Fibroblast of skin of right biceps (primary cell): ENCODE data around the gene AGBL5.

Source experiments
- DNase-seq: peaks from one replicate; pipeline ENCODE4 v3.0.0-alpha.2; 2013

AGBL5 gene

DNA sequence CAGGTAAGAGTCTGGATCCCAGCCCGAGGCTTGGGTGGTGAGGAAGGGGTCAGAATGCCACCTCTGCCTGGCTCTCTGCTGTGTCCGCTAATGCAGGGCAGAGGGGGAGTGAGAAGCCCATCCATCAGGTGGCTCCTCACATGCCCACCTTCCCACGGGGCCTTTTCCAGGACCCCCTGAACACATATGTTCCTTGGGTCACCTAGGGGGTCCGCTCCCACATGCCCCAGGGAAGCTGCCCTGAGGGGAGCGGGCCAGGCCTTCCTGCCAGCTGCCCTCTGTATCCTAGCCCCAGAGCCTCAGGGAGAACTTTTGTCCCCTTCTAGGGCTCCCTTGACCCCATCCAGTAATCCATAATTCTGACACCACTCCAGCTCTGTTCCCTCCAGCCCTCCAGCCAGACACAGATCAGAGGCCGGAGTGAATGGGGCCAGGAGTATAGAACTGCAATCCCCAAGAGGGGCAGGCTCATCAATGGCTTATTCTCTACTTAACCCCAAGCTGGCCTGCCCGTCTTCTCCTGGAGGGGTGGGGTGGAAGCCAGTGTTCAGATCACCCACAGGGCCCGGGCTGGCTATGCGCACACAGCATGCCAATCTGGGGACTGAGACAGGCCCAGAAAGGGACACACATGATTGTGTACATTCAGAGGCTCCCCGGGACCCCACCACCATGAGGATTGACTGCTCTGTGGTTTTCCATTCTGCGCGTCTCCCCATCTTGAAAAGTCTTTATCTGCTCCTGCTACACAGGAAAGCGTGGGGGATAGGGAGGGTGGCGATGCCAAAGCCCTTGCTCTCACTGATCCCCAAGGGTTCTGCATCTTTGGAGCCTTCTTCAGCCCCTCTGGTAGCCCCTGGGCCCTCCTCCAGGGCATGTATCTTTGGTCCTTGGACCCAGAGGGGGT, 28.0 kb downstream of the AGBL5 start:
- DNase-seq: no peak

DNA sequence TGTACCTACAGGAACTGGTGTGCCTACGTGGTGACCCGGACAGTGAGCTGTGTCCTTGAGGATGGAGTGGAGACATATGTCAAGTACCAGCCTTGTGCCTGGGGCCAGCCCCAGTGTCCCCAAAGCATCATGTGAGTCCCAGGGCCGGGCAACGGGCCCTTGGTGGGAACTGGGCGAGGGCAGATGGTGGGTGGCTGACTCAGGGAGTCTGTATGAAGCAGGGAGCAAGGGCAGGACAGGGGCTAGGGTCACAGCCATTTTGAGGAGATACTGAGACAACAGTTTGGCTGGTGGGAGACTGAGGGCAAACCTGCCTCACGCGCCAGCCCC, 28.6 kb downstream of the AGBL5 start:
- no peak for DNase-seq

DNA sequence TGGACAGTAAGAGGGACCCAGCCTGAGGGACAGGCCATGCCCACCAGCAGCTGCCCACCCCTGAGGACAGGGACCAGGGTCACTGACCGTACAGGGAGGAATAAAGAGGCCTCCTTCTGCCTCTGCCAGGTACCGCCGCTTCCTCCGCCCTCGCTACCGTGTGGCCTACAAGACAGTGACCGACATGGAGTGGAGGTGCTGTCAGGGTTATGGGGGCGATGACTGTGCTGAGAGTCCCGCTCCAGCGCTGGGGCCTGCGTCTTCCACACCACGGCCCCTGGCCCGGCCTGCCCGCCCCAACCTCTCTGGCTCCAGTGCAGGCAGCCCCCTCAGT, 29.1 kb downstream of the AGBL5 start:
- no peak for DNase-seq

DNA sequence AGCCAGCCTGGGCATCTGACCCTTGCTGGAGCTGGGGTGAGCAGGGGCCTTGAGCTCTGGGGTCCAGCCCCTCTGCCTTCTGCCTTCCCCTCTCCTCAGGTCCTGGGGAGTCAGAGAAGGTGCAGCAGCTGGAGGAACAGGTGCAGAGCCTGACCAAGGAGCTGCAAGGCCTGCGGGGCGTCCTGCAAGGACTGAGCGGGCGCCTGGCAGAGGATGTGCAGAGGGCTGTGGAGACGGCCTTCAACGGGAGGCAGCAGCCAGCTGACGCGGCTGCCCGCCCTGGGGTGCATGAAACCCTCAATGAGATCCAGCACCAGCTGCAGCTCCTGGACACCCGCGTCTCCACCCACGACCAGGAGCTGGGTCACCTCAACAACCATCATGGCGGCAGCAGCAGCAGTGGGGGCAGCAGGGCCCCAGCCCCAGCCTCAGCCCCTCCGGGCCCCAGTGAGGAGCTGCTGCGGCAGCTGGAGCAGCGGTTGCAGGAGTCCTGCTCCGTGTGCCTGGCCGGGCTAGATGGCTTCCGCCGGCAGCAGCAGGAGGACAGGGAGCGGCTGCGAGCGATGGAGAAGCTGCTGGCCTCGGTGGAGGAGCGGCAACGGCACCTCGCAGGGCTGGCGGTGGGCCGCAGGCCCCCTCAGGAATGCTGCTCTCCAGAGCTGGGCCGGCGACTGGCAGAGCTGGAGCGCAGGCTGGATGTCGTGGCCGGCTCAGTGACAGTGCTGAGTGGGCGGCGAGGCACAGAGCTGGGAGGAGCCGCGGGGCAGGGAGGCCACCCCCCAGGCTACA, 30.7 kb downstream of the AGBL5 start:
- no peak for DNase-seq

DNA sequence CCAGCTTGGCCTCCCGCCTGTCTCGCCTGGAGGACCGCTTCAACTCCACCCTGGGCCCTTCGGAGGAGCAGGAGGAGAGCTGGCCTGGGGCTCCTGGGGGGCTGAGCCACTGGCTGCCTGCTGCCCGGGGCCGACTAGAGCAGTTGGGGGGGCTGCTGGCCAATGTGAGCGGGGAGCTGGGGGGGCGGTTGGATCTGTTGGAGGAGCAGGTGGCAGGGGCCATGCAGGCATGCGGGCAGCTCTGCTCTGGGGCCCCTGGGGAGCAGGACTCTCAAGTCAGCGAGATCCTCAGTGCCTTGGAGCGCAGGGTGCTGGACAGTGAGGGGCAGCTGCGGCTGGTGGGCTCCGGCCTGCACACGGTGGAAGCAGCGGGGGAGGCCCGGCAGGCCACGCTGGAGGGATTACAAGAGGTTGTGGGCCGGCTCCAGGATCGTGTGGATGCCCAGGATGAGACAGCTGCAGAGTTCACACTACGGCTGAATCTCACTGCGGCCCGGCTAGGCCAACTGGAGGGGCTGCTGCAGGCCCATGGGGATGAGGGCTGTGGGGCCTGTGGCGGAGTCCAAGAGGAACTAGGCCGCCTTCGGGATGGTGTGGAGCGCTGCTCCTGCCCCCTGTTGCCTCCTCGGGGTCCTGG, 31.4 kb downstream of the AGBL5 start:
- DNase-seq: no peak

DNA sequence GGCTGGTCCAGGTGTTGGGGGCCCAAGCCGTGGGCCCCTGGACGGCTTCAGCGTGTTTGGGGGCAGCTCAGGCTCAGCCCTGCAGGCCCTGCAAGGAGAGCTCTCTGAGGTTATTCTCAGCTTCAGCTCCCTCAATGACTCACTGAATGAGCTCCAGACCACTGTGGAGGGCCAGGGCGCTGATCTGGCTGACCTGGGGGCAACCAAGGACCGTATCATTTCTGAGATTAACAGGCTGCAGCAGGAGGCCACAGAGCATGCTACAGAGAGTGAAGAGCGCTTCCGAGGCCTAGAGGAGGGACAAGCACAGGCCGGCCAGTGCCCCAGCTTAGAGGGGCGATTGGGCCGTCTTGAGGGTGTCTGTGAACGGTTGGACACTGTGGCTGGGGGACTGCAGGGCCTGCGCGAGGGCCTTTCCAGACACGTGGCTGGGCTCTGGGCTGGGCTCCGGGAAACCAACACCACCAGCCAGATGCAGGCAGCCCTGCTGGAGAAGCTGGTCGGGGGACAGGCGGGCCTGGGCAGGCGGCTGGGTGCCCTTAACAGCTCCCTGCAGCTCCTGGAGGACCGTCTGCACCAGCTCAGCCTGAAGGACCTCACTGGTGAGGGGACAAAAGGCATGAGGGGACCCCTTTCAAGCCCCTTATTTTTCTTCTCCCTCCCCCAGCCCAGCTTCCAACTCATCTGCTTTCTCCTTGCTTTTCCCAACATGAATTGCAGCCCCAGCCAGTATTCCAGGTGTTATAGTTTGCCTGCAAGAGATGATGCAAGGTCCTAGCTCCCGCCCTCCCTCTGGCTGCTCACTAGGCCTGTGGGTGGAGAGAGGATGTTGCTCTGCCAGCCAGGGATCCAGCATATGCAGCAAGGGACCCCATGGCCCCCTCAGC, 32.2 kb downstream of the AGBL5 start:
- DNase-seq: no peak

DNA sequence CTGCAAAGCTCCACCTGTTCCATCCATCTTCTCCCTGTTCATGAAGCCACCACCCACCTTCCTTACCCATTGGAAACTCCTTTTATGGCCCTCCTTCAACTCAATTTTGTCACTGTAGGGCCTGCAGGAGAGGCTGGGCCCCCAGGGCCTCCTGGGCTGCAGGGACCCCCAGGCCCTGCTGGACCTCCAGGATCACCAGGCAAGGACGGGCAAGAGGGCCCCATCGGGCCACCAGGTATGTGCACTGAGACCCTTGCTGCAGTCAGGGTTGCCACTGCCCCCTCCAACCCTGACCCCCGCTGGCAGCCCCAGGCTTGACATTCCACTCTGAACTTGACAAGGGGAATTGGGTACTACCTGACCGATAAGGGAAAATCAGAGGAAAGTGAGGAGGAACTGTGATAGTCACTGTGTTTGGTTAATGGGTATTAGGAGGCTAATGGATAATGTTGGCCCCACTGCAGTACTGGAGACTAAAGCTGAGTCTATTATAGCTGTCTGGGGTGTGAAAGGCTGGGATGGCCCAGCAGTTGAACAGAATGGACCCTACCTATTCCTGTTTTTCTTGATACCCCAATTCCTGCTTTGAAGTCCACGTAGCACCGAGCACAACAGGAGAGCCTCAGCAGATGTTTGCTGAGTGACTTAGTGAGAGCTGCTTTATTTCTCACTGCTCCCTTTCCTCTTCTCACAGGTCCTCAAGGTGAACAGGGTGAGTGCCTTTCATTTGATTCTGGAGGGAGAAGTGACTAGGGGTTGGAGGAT, 33.0 kb downstream of the AGBL5 start:
- no peak for DNase-seq

DNA sequence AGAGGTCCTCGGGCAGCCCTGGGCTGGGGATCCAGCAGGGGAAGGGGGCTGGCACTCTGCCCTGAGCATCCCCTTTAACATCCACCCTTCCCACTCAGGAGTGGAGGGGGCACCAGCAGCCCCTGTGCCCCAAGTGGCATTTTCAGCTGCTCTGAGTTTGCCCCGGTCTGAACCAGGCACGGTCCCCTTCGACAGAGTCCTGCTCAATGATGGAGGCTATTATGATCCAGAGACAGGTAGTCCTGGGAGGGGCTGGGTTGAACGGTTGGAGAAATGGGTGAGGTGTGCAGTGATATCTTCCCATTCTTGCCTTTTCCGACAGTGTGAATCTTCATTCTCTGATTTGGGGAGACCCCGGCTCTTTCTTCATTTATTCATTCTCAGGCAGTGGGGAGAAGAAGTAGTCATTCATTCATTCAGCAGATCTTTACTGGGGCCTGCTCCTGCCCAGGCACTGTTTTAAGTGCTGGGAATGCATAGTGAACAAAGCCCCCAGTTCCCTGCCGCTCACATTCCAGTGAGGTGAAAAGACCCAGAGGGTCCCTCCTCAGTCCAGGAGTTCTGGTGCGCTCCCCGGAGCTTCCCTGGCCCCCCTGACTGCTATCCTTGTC, 33.7 kb downstream of the AGBL5 start:
- no peak for DNase-seq

DNA sequence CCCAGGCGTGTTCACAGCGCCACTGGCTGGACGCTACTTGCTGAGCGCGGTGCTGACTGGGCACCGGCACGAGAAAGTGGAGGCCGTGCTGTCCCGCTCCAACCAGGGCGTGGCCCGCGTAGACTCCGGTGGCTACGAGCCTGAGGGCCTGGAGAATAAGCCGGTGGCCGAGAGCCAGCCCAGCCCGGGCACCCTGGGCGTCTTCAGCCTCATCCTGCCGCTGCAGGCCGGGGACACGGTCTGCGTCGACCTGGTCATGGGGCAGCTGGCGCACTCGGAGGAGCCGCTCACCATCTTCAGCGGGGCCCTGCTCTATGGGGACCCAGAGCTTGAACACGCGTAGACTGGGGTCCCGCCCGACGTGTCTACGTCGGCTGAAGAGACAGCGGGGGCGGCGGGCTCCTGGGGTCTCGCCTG, 34.2 kb downstream of the AGBL5 start:
- DNase-seq: peak; percentile 65

DNA sequence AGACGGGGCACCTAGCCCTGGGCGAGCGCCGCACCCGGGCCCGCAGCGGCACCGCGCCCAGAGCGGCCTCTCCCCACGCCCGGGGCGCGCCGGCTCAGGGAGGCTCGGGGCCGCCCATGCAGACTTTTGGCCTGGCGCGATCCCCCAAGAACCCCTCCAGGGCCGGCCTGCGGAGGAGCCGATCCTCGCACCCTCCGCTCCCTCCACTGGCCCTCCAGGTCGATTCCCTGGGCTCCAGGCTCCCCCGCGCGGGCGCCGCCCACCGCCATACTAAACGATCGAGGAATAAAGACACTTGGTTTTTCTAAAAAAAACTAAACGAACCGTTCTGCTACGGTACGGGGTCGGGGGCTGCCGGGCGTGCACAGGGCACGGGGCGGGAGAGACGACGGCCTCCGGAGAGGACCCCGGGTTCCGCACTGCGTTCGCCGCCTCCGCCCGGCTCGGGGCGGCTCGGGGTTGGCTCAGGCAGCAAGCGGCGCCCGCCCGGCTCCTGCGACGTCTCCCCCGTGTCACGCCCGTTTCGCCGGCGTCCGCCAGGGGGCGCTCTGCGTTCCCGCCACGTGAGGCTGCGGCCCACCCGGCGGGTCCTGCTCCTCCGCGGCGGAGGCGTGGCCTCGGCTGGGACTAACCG, 34.7 kb downstream of the AGBL5 start:
- DNase-seq: peak; percentile 91

DNA sequence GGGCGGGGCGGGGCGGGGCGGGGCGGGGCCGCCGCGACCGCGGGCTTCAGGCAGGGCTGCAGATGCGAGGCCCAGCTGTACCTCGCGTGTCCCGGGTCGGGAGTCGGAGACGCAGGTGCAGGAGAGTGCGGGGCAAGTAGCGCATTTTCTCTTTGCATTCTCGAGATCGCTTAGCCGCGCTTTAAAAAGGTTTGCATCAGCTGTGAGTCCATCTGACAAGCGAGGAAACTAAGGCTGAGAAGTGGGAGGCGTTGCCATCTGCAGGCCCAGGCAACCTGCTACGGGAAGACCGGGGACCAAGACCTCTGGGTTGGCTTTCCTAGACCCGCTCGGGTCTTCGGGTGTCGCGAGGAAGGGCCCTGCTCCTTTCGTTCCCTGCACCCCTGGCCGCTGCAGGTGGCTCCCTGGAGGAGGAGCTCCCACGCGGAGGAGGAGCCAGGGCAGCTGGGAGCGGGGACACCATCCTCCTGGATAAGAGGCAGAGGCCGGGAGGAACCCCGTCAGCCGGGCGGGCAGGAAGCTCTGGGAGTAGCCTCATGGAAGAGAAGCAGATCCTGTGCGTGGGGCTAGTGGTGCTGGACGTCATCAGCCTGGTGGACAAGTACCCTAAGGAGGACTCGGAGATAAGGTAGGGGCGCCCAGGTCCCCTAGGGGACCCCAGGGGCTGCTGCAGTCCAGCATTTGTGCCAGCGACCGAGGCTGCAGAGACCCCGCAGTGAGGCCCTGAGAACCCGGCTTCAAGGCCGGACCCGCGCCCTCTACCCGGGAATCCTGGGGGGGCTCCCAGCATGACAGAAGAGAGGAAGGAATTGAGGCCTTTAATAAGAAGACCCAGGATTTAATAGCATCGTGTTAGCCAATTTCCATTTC, 35.5 kb downstream of the AGBL5 start, which contains the start of gene KHK:
KHK (plus strand) TSS at position 49 of the 870 bp plus-strand sequence; CDS start at position 537, 488 bp downstream.
- DNase-seq: no peak

DNA sequence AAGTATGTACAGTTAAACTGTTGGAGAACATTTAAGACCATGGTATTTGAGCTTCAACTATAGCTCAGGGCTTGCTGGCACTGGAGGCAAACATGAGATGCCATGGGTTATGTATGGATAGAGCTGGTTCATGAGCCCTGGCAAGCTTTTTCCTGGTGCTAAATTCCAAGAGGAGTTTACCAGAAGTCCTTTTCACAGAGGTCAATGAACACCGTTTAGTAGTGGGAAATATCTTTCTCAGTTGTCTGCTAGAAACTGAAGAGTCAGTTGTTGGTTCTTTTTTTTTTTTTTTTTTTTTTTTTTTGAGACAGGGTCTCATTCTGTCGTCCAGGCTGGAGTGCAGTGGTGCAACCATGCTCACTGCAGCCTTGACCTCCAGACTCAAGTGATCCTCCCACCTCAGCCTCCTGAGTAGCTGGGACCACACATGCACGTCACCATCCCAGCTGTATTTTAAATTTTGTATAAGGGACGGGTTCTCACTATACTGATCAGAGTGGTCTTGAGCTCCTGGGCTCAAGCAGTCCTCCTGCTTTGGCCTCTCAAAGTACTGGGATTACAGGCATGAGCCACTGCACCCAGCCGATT, 36.4 kb downstream of the AGBL5 start:
- DNase-seq: no peak

DNA sequence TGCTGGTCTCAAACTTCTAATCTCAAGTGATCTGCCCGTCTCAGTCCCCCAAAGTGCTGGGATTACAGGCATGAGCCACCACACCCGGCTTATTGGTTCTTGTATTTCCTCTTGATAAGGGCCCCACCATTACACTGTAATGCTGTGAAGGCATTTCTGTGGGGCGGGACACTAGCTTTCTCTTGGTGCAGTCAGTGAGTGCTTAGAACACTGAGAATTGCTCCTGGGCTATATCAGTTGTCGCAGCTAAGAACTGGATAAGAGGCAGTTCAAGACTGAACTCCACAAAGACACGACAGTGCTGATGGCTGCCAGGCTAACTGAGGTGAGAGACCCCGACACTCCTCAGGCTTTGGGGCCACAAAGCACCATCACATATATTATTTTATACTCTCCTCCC, 37.2 kb downstream of the AGBL5 start:
- DNase-seq: no peak

DNA sequence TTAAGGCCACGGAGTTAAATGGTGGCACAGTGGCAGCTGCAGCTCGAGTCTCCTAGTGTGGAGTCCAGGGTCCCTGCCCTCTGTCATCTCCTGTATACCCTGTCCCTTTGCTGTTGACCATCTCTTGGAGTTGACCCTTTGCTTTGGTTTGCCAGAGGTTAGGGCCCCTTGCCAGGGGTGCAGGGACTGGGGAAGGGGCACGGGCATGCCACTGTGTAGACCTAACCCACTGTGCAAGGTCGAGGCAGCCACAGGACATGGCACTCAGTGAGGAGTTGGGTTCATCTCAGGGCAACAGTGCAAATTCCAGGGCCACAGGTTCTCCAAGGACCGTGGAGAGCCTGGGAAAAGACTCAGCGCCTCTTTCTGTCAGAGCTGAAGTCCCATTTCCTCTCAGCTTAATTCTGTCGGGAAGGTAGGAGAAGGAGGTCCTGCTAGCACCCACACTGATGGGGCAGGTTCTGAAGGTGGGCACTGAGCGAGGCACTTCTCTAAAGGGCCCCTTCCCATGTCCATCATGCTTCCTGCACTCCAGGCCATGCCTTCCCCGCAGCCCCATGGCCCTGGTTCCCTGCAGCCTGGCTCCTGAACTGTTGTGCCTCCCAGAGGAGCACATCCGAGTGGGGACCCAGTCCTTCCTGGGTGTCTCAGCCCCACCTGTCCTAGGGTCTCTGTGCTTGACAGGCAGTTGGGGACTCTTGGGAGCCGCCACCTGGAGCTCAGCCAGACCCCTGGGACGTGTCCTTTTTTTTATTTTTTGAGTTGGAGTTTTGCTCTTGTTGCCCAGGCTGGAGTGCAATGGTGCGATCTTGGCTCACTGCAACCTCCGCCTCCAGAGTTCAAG, 37.9 kb downstream of the AGBL5 start:
- no peak for DNase-seq

DNA sequence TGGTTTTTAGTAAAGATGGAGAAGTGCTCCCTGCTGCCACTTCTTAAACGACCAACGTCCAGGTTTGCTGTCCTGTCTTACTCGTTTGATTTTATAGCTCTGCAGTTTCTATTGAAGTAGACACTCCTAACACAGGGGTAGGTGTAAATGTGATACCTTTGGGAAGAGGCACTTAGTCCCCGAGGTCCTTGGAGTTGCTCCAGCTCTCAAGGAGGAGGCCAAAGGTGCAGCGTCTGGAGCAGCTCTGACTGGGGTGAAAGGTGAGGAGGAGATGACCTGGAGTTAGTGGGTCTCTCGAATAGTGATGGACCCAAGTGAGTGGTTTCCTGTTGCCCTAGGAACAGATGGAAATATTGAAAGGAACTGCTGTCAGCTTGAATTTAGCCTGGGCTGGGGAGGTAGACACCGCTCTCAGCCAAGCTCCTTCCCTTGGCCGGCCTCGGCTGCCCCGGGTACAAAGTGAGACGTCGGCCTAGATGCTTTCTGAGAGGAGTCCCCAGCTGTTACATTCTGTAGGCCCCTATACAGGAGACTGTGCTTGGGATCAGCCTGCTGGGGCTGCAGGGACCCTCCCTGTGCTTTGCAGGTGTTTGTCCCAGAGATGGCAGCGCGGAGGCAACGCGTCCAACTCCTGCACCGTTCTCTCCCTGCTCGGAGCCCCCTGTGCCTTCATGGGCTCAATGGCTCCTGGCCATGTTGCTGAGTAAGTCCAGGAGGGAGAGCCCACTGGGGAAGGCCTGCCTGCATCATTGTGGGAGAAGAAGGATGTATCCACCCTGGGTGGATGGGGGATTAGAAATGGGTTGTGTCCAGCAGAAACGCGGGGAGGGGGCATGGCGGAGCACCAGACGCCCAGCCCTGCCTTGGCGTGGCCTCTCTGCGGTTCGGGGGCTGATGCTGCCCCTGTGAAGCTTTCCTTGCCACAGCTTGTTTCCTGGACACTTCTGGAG, 40.6 kb downstream of the AGBL5 start:
- no peak for DNase-seq

DNA sequence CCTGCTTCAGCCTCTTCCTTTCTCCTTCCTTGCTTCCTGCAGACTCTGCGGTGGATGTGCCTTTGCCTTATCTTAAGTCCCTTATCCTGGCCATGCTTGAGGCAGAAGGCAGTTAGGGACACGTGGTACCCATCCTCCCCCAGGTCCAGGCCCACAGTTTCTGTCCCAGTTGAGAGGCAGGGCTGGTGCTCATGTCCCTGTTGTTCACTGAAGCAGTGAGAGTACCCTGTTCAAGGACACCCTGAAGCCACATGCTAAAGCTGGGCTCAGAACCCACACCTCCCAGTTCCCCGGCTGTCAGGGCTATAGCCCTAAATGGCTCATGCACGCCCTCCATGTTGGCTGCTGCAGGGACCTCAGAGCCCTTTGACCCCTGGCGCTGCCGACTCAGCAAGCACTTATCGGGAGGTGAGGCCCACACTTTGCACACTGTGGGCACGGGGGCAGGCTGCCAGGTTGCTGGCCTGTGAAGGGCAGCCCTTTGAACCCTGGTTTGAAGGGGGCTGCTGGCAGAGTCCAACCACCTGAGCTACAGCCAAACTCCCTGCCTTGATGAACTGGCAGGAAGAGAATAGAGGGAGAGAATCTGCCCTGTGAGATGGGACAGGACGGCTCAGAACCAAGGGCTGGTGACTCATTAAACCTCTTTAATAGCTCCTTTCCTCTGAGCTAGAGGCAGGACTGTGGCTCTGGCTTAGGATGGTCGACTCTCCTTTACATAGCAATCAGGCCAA, 41.4 kb downstream of the AGBL5 start:
- DNase-seq: no peak
